Body of pancreas (tissue), 4 donors: ENCODE measurements around the gene DIO1.

Source experiments
- POLR2A ChIP-seq, 3 donors: fragments of 450-650 bp; IDR thresholded peaks; one replicate each; pipeline ENCODE4 v1.6.1; 2016; ENCODE audit warnings: antibody characterized with exemption in 3 of 3, mild to moderate bottlenecking in 2 of 3
- TF ChIP-seq, protein P1 (sequence below), 7 experiments: fragments of 450-650 bp in 4 of 7; fragments of 200-600 bp in 3 of 7; sonication (generic) in 3 of 7; IDR thresholded peaks; one replicate each; pipeline ENCODE4 v1.5.1; 2016 to 2019; ENCODE audit warnings: antibody characterized with exemption in 7 of 7

DNA sequence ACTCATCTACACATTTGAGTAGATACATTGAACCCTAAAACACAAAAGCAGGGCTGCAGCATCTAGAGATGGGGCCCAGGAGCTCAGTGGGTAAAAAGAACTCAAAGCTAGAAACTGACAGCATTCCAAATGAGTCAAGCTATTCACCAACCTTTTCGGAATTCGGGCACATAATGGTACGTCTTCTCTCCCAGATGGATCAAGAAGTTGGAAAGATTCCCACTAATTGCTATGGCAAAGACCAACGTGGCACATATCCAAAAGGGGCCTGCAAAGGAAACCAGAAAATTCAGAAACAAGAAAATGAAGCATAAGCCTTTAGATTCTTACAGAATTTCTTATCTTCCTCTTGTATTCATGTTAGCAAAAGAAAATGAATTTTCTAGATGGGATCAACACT, 22.8 kb upstream of the DIO1 start:
- TF ChIP-seq, protein P1, sequence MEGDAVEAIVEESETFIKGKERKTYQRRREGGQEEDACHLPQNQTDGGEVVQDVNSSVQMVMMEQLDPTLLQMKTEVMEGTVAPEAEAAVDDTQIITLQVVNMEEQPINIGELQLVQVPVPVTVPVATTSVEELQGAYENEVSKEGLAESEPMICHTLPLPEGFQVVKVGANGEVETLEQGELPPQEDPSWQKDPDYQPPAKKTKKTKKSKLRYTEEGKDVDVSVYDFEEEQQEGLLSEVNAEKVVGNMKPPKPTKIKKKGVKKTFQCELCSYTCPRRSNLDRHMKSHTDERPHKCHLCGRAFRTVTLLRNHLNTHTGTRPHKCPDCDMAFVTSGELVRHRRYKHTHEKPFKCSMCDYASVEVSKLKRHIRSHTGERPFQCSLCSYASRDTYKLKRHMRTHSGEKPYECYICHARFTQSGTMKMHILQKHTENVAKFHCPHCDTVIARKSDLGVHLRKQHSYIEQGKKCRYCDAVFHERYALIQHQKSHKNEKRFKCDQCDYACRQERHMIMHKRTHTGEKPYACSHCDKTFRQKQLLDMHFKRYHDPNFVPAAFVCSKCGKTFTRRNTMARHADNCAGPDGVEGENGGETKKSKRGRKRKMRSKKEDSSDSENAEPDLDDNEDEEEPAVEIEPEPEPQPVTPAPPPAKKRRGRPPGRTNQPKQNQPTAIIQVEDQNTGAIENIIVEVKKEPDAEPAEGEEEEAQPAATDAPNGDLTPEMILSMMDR (IDR thresholded peaks at IDR 0.05): no peak
- TF ChIP-seq POLR2A (IDR thresholded peaks at IDR 0.05): no peak
